Uterus (tissue), 2 donors: ENCODE data around the gene CECR2.

Experiments
- CTCF ChIP-seq, 4 experiments: fragments of 200-600 bp in 2 of 4; fragments of 450-650 bp in 2 of 4; sonication (generic) in 2 of 4; IDR thresholded peaks; one replicate each; pipeline ENCODE4 v1.5.1; 2016 to 2019; ENCODE audit warnings: antibody characterized with exemption in 4 of 4, mild to moderate bottlenecking in 2 of 4, moderate library complexity in 1 of 4
- POLR2A ChIP-seq, 2 donors: fragments of 450-650 bp; IDR thresholded peaks; one replicate each; pipeline ENCODE4 v1.6.1; 2016; ENCODE audit warnings: antibody characterized with exemption in 2 of 2, mild to moderate bottlenecking in 1 of 2, moderate library complexity in 1 of 2

- TF ChIP-seq CTCF (IDR thresholded peaks at IDR 0.05) (no peak), POLR2A (IDR thresholded peaks at IDR 0.05) (no peak)
Observed at GRCh38 chr22:17410576-17410975, 41.3 kb downstream of the CECR2 start.
